Breast epithelium (tissue), 4 donors: ENCODE data around the gene ADGRE2. TPM values are rescaled to one million over a fixed set of nuclear protein-coding genes. Genes with fewer than 3 reads are reported as not detected.
"Not testable (repeated sequence)": the region's sequence is repeated elsewhere in the genome, so short reads cannot be mapped to it uniquely, and the experiment has no call there.

ENCODE experiments used
- DNase-seq, 2 donors: peaks; one replicate each; pipeline ENCODE4 v3.0.0-alpha.2; 2019; ENCODE audit warnings: low spot score in 2 of 2
- H3K27ac ChIP-seq, 2 donors: fragments of 200-600 bp; sonication (generic) in 1 of 2; one replicate each; pipeline ENCODE4 v1.5.1; 2016 to 2019; ENCODE audit warnings: mild to moderate bottlenecking in 1 of 2
- H3K27me3 ChIP-seq, 2 donors: fragments of 200-600 bp; sonication (generic) in 1 of 2; one replicate each; pipeline versions ENCODE4 v1.5.1 to v1.6.0; 2017 to 2019; ENCODE audit warnings: control low read depth in 1 of 2, mild to moderate bottlenecking in 1 of 2
- H3K36me3 ChIP-seq: fragments of 200-600 bp; one replicate; pipeline ENCODE4 v1.5.1; 2019
- H3K4me1 ChIP-seq, 2 donors: fragments of 200-600 bp; sonication (generic); one replicate each; pipeline ENCODE4 v1.5.1; 2016 to 2019; ENCODE audit warnings: control low read depth in 1 of 2
- H3K4me3 ChIP-seq, 3 donors: fragments of 200-600 bp; sonication (generic); 1 replicate in 2 of 3; 2 replicates in 1 of 3; pipeline ENCODE4 v1.5.1; 2016 to 2019; ENCODE audit warnings: mild to moderate bottlenecking in 3 of 3, moderate library complexity in 2 of 3
- H3K9me3 ChIP-seq, 2 donors: fragments of 200-600 bp; sonication (generic) in 1 of 2; one replicate each; pipeline ENCODE4 v1.5.1; 2016 to 2019; ENCODE audit warnings: control low read depth in 1 of 2
- CTCF ChIP-seq, 3 donors: fragments of 450-650 bp; IDR thresholded peaks; one replicate each; pipeline ENCODE4 v1.5.1; 2016 to 2017; ENCODE audit warnings: antibody characterized with exemption in 3 of 3, mild to moderate bottlenecking in 3 of 3, moderate library complexity in 3 of 3
- POLR2A ChIP-seq: fragments of 450-650 bp; IDR thresholded peaks from one replicate; pipeline ENCODE4 v1.6.1; 2016; ENCODE audit warnings: antibody characterized with exemption, mild to moderate bottlenecking, moderate library complexity
- POLR2AphosphoS5 ChIP-seq, 3 donors: sonication (generic); formaldehyde crosslinking; IDR thresholded peaks; one replicate each; pipeline ENCODE4 v1.6.1; 2017; ENCODE audit warnings: antibody characterized with exemption in 3 of 3
- intact Hi-C: fragments of 100-400 bp; cut with DNase I; formaldehyde crosslinking; loops from one replicate; pipeline ENCODE4 v1.15.1; 2023; ENCODE audit warnings: low total_unique reads
- total RNA-seq, 3 donors: library from RNA; depleted of rRNA; stranded (reverse); fragments of >200 nt; gene quantifications; one replicate each; pipeline ENCODE4 v1.1.0, GENCODE V29; 2016

ADGRE2 gene
- total RNA-seq, 3 donors from 2014 or later, result 1.9 to 32.1 (median 9.8) TPM

GRCh38 chr19:14770136-14770535 is 8.2 kb downstream of the ADGRE2 start:
- H3K4me1 ChIP-seq, result no peaks in the 10 kb centered on the region
- no peaks in the 10 kb centered on the region for H3K27me3 ChIP-seq
- no peak overlapping the region for H3K4me3 ChIP-seq
- peak in 1 of 2 donors; percentile 6 for DNase-seq
- H3K9me3 ChIP-seq, result no peaks in the 10 kb centered on the region
- H3K36me3 ChIP-seq, result no peaks in the 10 kb centered on the region
- intact Hi-C loops, result no loop called here
- TF ChIP-seq CTCF (IDR thresholded peaks at IDR 0.05) (no peak), POLR2A (no peak), POLR2AphosphoS5 (IDR thresholded peaks at IDR 0.05) (no peak)
- no peak overlapping the region for H3K27ac ChIP-seq

GRCh38 chr19:14769201-14769600 is 9.2 kb downstream of the ADGRE2 start:
- no peak overlapping the region for H3K4me3 ChIP-seq
- no peaks in the 10 kb centered on the region for H3K27me3 ChIP-seq
- H3K36me3 ChIP-seq, result no peaks in the 10 kb centered on the region
- TF ChIP-seq CTCF (IDR thresholded peaks at IDR 0.05) (no peak), POLR2AphosphoS5 (IDR thresholded peaks at IDR 0.05) (no peak), POLR2A (no peak)
- intact Hi-C loops, result no loop called here
- peak in 1 of 2 donors; percentile 22 for DNase-seq
- no peaks in the 10 kb centered on the region for H3K4me1 ChIP-seq
- no peak overlapping the region for H3K27ac ChIP-seq
- H3K9me3 ChIP-seq, result no peaks in the 10 kb centered on the region

GRCh38 chr19:14768001-14768400 is 10.4 kb downstream of the ADGRE2 start:
- TF ChIP-seq CTCF (IDR thresholded peaks at IDR 0.05), result no peak
- TF ChIP-seq POLR2AphosphoS5 (IDR thresholded peaks at IDR 0.05), result no peak
- no peak for TF ChIP-seq POLR2A
- Histone ChIP-seq H3K27me3 (no peaks in the 10 kb centered on the region), H3K9me3 (peaks cover 0 to 1% of the 10 kb centered on the region in 2 donors), H3K4me1 (no peaks in the 10 kb centered on the region), H3K36me3 (no peaks in the 10 kb centered on the region), H3K27ac (no peak overlapping the region), H3K4me3 (no peak overlapping the region)
- intact Hi-C loops, result no loop called here
- DNase-seq, result peak in 1 of 2 donors; percentile 5

GRCh38 chr19:14767466-14767971 is 10.8 kb downstream of the ADGRE2 start:
- intact Hi-C loops, result no loop called here
- DNase-seq, result peak in 1 of 2 donors; percentile 37
- no peak for TF ChIP-seq POLR2AphosphoS5 (IDR thresholded peaks at IDR 0.05)
- TF ChIP-seq CTCF (IDR thresholded peaks at IDR 0.05), result no peak
- no peak for TF ChIP-seq POLR2A
- peaks cover 0 to 3% of the 10 kb centered on the region in 2 donors for H3K9me3 ChIP-seq
- H3K27ac ChIP-seq, result no peak overlapping the region
- no peaks in the 10 kb centered on the region for H3K36me3 ChIP-seq
- H3K27me3 ChIP-seq, result no peaks in the 10 kb centered on the region
- no peaks in the 10 kb centered on the region for H3K4me1 ChIP-seq
- H3K4me3 ChIP-seq, result no peak overlapping the region

GRCh38 chr19:14765841-14766240 is 12.5 kb downstream of the ADGRE2 start:
- H3K27me3 ChIP-seq, H3K4me1 ChIP-seq, H3K9me3 ChIP-seq, intact Hi-C loops, H3K4me3 ChIP-seq, H3K27ac ChIP-seq, H3K36me3 ChIP-seq: not testable (repeated sequence)
- DNase-seq, result peak in 1 of 2 donors; percentile 24

GRCh38 chr19:14765403-14765802 is 13.0 kb downstream of the ADGRE2 start:
- H3K36me3 ChIP-seq, H3K27ac ChIP-seq, intact Hi-C loops, H3K4me3 ChIP-seq, H3K9me3 ChIP-seq, H3K27me3 ChIP-seq, H3K4me1 ChIP-seq: not testable (repeated sequence)
- peak in 1 of 2 donors; percentile 34 for DNase-seq
